ENCODE results near the gene CLIC3.

DNA sequence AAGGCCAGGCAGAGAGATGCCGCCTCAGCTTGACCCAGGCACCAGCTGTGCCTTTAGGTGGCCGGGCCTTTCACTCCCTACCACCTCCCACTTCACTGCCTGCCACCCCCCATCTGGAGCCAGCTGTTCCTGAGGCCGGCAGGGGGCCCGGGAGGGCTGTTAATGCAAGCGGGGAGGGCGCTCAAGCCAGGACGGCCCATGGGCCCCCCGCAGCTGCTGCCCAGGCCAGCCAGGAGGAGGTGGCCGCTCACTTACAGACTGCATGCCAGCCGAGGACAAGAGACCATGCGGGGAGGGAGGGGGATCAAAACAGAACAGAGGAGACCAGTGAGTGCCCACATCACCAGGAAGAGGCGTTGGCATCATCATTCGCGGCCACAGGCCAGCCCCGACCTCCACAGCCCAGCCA is 27.2 kb upstream of the CLIC3 start:
- TF ChIP-seq, protein P1, sequence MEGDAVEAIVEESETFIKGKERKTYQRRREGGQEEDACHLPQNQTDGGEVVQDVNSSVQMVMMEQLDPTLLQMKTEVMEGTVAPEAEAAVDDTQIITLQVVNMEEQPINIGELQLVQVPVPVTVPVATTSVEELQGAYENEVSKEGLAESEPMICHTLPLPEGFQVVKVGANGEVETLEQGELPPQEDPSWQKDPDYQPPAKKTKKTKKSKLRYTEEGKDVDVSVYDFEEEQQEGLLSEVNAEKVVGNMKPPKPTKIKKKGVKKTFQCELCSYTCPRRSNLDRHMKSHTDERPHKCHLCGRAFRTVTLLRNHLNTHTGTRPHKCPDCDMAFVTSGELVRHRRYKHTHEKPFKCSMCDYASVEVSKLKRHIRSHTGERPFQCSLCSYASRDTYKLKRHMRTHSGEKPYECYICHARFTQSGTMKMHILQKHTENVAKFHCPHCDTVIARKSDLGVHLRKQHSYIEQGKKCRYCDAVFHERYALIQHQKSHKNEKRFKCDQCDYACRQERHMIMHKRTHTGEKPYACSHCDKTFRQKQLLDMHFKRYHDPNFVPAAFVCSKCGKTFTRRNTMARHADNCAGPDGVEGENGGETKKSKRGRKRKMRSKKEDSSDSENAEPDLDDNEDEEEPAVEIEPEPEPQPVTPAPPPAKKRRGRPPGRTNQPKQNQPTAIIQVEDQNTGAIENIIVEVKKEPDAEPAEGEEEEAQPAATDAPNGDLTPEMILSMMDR (IDR thresholded peaks at IDR 0.05 in 4 of 5, conservative IDR thresholded peaks at IDR 0.05 in 1 of 5), result no peak
- TF ChIP-seq POLR2A (IDR thresholded peaks at IDR 0.05), result no peak
